Suprapubic skin (tissue), 4 donors: Measurements from ENCODE around the gene SYT2. TPM values are rescaled to one million over a fixed set of nuclear protein-coding genes. Genes with fewer than 3 reads are reported as not detected.
"Not testable (repeated sequence)": the region's sequence is repeated elsewhere in the genome, so short reads cannot be mapped to it uniquely, and the experiment has no call there.

Experiments
- DNase-seq, 2 donors: peaks; one replicate each; pipeline ENCODE4 v3.0.0-alpha.2; 2019; ENCODE audit warnings: low spot score in 2 of 2
- H3K27ac ChIP-seq: fragments of 200-600 bp; sonication (generic); one replicate; pipeline ENCODE4 v1.5.1; 2019
- H3K27me3 ChIP-seq: fragments of 200-600 bp; sonication (generic); one replicate; pipeline ENCODE4 v1.5.1; 2019
- H3K36me3 ChIP-seq: fragments of 200-600 bp; sonication (generic); one replicate; pipeline ENCODE4 v1.5.1; 2019
- H3K4me1 ChIP-seq: fragments of 200-600 bp; sonication (generic); one replicate; pipeline ENCODE4 v1.5.1; 2019
- H3K4me3 ChIP-seq: fragments of 200-600 bp; sonication (generic); one replicate; pipeline ENCODE4 v1.5.1; 2019; ENCODE audit warnings: mild to moderate bottlenecking
- H3K9me3 ChIP-seq: fragments of 200-600 bp; sonication (generic); one replicate; pipeline ENCODE4 v1.5.1; 2019
- EP300 ChIP-seq: sonication (generic); formaldehyde crosslinking; IDR thresholded peaks from one replicate; pipeline ENCODE4 v1.6.1; 2017; ENCODE audit warnings: antibody characterized with exemption
- POLR2A ChIP-seq, 2 donors: fragments of 450-650 bp; IDR thresholded peaks; one replicate each; pipeline ENCODE4 v1.6.1; 2017; ENCODE audit warnings: antibody characterized with exemption in 2 of 2, mild to moderate bottlenecking in 2 of 2, moderate library complexity in 2 of 2
- POLR2AphosphoS5 ChIP-seq, 3 donors: sonication (generic); formaldehyde crosslinking; IDR thresholded peaks; one replicate each; pipeline ENCODE4 v1.6.1; 2017; ENCODE audit warnings: antibody characterized with exemption in 3 of 3
- WGBS: methylation state at CpG from one replicate; pipeline ENCODE4 v1.1.5; 2018; 5-methylcytosine and 5-hydroxymethylcytosine counted together
- total RNA-seq, 4 donors: library from RNA; depleted of rRNA; stranded (reverse); fragments of >200 nt; gene quantifications; one replicate each; pipeline ENCODE4 v1.1.0, GENCODE V29; 2016
- TF ChIP-seq, protein P1 (sequence below), 2 donors: fragments of 200-600 bp in 1 of 2; fragments of 450-650 bp in 1 of 2; sonication (generic) in 1 of 2; IDR thresholded peaks; one replicate each; pipeline ENCODE4 v1.5.1; 2016 to 2019; ENCODE audit warnings: antibody characterized with exemption in 2 of 2, mild to moderate bottlenecking in 1 of 2, moderate library complexity in 1 of 2

The SYT2 gene
- total RNA-seq, 4 donors from 2014 or later: 0.11 TPM; not detected in 3

DNA sequence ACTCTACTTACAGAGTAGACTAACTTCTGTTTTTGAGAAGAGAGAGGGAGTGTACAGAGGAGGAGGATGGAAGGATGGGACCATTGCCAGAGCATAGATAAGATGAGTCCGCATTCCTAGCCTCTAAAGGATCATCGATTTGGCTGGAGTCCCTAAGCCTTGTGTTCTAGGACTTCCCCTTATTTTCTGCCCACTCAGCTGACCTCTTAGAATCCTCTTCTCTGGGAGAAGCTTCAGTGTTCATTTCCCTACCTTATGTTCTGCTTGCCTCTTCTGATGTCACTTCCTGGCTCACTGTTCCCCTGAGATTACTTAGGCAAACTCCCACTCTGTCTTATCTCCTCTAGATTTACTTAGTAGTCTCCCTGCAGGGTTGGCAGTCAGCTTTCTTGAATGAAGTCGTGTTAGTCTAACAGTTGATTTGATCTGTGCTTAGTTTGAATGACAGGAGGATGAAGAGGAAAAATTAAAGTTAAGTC, 156.7 kb downstream of the SYT2 start:
- Histone ChIP-seq H3K36me3 (no peaks in the 10 kb centered on the region), H3K27me3 (no peaks in the 10 kb centered on the region), H3K4me3 (no peak overlapping the region), H3K27ac (no peak overlapping the region), H3K9me3 (no peaks in the 10 kb centered on the region), H3K4me1 (peaks cover 12% of the 10 kb centered on the region)
- WGBS: 37% methylated on average over 3 of the region's 3 CpGs
- TF ChIP-seq, protein P1, sequence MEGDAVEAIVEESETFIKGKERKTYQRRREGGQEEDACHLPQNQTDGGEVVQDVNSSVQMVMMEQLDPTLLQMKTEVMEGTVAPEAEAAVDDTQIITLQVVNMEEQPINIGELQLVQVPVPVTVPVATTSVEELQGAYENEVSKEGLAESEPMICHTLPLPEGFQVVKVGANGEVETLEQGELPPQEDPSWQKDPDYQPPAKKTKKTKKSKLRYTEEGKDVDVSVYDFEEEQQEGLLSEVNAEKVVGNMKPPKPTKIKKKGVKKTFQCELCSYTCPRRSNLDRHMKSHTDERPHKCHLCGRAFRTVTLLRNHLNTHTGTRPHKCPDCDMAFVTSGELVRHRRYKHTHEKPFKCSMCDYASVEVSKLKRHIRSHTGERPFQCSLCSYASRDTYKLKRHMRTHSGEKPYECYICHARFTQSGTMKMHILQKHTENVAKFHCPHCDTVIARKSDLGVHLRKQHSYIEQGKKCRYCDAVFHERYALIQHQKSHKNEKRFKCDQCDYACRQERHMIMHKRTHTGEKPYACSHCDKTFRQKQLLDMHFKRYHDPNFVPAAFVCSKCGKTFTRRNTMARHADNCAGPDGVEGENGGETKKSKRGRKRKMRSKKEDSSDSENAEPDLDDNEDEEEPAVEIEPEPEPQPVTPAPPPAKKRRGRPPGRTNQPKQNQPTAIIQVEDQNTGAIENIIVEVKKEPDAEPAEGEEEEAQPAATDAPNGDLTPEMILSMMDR (IDR thresholded peaks at IDR 0.05): no peak
- no peak for TF ChIP-seq POLR2A (IDR thresholded peaks at IDR 0.05)
- no peak for TF ChIP-seq EP300
- TF ChIP-seq POLR2AphosphoS5 (IDR thresholded peaks at IDR 0.05): no peak
- no peak for DNase-seq

DNA sequence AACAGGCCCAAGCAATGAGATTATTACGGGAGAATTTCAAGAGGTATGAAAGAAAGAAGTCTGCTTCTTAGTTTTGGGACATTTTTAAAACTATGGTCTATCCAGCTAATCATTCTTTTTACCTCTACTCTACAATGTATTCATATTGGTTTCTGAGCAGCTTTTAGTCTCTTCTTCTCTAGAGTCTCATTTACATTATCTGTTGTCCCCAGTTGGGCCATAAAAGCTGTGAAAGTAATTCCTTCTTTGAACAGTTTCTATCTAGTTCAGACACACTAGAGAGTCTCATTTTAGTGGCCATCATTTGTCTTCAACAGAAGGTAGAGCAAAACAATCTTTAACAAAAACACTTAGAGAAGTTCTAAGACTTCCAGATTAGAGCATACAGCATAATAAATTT, 157.2 kb downstream of the SYT2 start:
- H3K27me3 ChIP-seq, H3K4me3 ChIP-seq, H3K9me3 ChIP-seq, DNase-seq, H3K36me3 ChIP-seq: not testable (repeated sequence)
- Histone ChIP-seq H3K4me1 (peaks cover 12% of the 10 kb centered on the region), H3K27ac (peak overlapping the region; percentile 31)
- WGBS: 65% methylated on average over 1 of the region's 1 CpG

DNA sequence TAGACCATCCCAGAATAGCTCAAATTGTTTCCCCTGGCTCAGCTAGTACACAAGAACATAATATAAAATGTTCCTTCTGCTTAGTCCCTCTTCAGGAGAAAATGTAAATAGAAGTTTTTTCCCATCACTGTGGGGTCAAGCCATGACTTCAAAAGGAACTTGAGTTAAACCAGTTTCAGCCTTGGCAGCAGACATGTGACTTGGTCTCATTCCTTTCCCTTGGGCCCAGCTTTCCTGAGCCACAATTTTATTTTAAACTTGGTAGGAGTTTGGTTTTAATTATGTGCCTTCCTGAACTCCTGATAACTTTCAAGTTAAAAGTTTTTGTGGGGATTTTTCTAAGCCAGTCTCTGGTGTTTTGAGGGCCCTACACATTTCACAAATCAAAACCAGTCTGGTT, 157.6 kb downstream of the SYT2 start:
- H3K4me1 ChIP-seq: peaks cover 12% of the 10 kb centered on the region
- H3K9me3 ChIP-seq, H3K4me3 ChIP-seq, DNase-seq, H3K27me3 ChIP-seq, H3K36me3 ChIP-seq: not testable (repeated sequence)
- H3K27ac ChIP-seq: peak overlapping the region; percentile 31

DNA sequence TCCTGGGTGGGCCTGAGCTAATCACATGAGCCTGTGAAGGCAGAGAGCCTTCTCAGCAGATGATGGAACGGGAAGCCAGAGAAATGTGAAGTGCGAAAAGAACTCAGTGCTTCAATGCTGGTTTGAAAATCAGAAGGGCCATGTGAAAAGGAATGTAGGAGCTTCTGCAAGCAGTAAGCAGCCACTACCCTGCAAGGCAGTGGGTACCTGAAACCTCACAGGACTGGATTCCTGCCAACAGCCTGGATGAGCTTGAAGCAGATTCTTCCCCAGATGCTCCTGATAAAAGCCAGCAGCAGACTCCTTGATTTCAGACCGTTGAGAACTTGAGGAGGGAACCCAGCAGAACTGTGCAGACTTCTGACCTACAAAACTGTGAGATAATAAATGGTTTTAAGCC, 158.6 kb downstream of the SYT2 start:
- no peak for DNase-seq
- 38% methylated on average over 3 of the region's 3 CpGs for WGBS
- Histone ChIP-seq H3K4me1 (peaks cover 12% of the 10 kb centered on the region), H3K4me3 (no peak overlapping the region), H3K27me3 (no peaks in the 10 kb centered on the region), H3K27ac (no peak overlapping the region), H3K36me3 (no peaks in the 10 kb centered on the region), H3K9me3 (no peaks in the 10 kb centered on the region)
- no peak for TF ChIP-seq POLR2AphosphoS5 (IDR thresholded peaks at IDR 0.05)
- TF ChIP-seq, protein P1 (IDR thresholded peaks at IDR 0.05): no peak
- no peak for TF ChIP-seq POLR2A (IDR thresholded peaks at IDR 0.05)
- TF ChIP-seq EP300: no peak

DNA sequence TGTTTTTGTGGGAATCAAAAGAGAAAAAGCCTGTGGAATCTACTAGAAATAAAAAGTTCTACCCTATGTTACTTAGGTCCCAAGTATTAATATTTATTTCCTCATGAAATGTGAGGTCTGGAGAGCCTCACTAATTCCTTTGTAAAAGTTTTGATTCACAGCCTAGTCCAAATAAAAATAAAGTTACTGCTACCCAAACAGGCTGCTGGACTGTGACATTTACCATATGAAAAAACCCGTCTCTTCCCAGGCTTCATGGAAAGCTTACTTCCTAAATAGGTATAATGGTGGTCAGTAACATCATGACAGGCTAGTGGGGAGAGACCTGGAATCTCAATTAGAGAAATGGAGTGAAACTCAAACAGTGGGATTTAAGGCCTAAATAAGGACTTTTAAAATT, 160.2 kb downstream of the SYT2 start:
- not testable (repeated sequence) for H3K27me3 ChIP-seq, H3K9me3 ChIP-seq, H3K4me3 ChIP-seq, DNase-seq, H3K36me3 ChIP-seq, H3K27ac ChIP-seq
- 90% methylated on average over 1 of the region's 1 CpG for WGBS
- peaks cover 14% of the 10 kb centered on the region for H3K4me1 ChIP-seq

DNA sequence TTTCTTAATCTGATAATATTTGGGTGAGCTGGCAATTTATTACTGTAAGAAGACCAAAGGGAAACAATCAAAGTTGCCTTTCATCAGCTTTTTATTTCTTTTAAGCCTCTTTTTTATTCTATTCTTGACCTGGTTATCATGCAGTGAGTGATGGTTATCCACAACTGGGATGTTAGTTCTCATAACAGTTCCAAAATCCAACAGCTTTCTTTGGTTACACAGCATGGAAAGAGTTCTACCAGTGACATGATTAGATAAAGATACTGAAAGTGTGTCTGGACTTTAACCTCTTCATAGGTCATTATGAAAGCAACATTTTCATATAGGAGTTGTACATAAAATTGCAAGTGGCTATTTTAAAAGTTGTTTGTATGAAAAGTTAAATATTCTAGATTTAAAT, 163.0 kb downstream of the SYT2 start:
- H3K27me3 ChIP-seq: no peaks in the 10 kb centered on the region
- no peaks in the 10 kb centered on the region for H3K36me3 ChIP-seq
- no peaks in the 10 kb centered on the region for H3K9me3 ChIP-seq
- no peak overlapping the region for H3K4me3 ChIP-seq
- no peak overlapping the region for H3K27ac ChIP-seq
- H3K4me1 ChIP-seq: peaks cover 17% of the 10 kb centered on the region
- DNase-seq: no peak
- TF ChIP-seq POLR2AphosphoS5 (IDR thresholded peaks at IDR 0.05) (no peak), POLR2A (IDR thresholded peaks at IDR 0.05) (no peak)

DNA sequence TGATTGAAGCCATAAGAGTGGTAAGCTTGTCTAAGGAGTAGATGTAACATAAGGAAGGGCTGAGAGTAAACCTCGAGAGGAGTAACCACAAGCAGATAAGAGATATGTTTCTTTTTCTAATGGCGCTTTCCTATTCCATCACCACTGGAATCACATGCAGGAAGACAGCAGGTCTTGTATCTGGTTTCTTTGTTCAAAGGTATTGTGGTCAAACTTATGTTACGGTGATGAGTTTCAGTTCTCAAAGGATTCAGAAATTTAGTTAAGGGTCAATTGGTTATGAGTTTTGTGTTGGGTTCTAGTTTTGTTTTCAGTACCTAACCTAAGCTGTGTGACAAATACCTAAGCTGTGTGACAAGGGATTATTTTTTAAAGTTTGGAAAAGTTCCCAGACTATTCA, 163.5 kb downstream of the SYT2 start:
- DNase-seq, H3K27ac ChIP-seq, H3K36me3 ChIP-seq, H3K9me3 ChIP-seq, H3K4me3 ChIP-seq, H3K27me3 ChIP-seq: not testable (repeated sequence)
- peaks cover 14% of the 10 kb centered on the region for H3K4me1 ChIP-seq
- 77% methylated on average over 3 of the region's 3 CpGs for WGBS

DNA sequence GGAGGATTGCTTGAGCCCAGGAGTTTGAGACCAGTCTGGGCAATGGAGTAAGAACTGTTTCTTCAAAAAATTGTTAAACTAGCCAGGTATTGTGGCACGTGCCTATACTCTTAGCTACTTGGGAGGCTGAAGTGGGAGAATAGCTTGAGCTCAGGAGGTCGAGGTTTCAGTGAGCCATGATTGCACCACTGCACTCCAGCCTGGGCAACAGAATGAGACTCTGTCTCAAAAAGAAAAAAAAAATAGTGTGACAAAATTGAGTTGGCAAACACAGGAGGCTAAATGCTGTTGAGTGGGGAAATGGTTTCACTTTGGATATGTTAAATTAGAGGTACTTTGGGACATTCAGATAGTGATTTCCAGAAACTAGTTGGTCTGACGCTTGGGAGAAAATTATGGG, 163.9 kb downstream of the SYT2 start:
- not testable (repeated sequence) for H3K27me3 ChIP-seq, DNase-seq, H3K9me3 ChIP-seq, H3K36me3 ChIP-seq, H3K27ac ChIP-seq, H3K4me3 ChIP-seq
- WGBS: 70% methylated on average over 3 of the region's 3 CpGs
- peaks cover 11% of the 10 kb centered on the region for H3K4me1 ChIP-seq

DNA sequence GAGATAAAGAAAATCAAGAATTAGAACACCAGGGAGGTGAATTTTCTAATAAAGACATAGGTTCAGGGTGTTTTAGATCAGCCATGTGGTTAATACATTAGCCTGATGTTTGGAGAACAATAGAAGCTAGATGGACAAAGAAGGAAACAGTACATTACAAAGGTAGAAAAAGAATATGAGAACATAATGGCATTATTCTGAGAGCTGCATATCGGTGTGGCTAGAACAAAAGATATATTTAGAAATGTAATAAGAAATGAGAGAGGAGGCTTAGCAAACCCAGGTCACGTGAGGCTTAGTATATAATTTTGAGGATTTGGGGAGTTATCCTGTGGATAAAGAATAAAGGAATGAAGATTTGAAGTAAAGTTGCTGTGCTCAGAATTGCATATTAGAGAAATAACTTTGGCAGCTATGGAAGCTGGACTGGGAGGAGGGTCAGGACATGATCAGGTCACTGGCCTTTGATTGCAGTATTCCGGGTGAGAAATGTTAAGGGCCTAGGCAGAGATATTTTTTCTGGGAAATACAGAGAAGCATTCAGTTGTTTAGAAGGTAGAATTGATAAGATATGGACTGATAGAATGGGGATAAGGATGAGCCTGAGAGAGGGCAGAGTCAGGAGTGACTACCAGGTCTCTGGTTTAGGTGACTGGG, 164.5 kb downstream of the SYT2 start:
- H3K27me3 ChIP-seq, H3K9me3 ChIP-seq, DNase-seq, H3K36me3 ChIP-seq, H3K27ac ChIP-seq, H3K4me3 ChIP-seq: not testable (repeated sequence)
- 85% methylated on average over 3 of the region's 3 CpGs for WGBS
- peaks cover 12% of the 10 kb centered on the region for H3K4me1 ChIP-seq

DNA sequence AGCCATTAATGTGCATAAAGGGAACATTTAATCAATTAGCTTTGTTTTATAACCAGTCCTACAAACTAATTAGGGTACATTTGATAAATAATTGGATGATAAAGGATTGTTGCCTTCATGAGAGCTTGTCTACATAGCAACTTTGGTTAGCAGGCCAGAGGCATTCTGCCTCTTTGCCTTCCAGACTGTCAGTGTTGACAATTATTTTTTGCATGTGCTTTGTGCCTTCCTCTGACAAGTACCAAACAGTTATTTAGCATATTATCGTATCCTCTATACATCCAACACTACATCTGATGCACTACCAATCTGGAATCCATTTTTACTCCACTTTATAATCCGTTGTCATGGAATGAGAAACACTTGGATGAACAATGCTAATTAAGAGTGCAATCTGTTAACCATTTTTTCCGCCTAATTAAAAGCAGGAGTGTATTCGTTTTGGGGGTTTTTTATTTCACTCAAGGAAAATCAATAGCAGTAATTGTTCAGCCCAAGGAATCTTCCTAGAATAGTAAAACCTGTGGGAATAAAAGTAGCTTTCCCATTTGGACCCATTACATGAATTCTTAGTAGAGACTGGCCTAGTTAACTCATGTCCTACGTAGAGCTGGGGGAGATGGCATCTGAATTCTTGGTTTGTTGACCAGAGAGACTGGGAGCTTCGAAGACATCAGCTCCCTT, 165.3 kb downstream of the SYT2 start:
- not testable (repeated sequence) for H3K36me3 ChIP-seq, H3K9me3 ChIP-seq, H3K4me3 ChIP-seq, H3K27ac ChIP-seq, DNase-seq, H3K27me3 ChIP-seq
- H3K4me1 ChIP-seq: peaks cover 17% of the 10 kb centered on the region
- WGBS: 79% methylated on average over 6 of the region's 6 CpGs

DNA sequence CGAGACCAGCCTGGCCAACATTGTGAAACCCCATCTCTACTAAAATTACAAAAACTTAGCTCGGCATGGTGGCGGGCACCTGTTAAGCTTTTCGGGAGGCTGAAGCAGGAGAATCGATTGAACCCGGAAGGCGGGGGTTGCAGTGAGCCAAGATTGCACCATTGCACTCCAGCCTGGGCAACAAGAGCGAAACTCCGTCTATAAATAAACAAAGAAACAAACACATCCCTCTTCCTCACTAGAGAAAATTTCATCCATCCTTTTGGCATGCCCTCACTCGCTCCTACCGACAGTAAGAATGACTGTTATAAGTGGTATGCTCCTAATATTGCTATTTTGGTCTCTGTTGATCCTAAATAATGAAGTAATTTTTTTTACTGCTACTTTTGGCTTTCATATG, 166.7 kb downstream of the SYT2 start:
- H3K4me1 ChIP-seq: peaks cover 25% of the 10 kb centered on the region
- H3K36me3 ChIP-seq, H3K9me3 ChIP-seq, H3K4me3 ChIP-seq, H3K27me3 ChIP-seq: not testable (repeated sequence)
- H3K27ac ChIP-seq: peak overlapping the region; percentile 71
- peak in 1 of 2 donors; percentile 78 for DNase-seq
- 34% methylated on average over 11 of the region's 11 CpGs for WGBS

DNA sequence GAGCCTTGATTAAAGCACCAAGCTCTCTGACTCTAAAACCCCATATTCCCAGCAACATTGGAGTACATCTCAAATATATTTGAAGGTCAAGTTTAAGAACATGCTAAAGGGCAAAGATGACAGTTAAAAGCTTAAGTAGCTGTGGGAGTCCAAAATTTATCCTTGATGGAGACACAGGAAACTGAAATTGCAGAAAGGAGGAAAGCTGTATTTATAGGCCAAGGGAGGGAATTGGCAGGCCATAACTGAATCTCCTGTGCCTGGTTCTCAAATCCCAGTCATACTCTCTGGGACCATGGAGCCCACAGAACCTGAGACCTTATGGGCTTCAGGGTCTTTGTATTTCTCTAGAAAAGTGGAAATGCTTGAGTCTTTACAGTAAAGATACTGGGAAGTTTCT, 167.8 kb downstream of the SYT2 start:
- not testable (repeated sequence) for H3K9me3 ChIP-seq, H3K4me3 ChIP-seq, DNase-seq, H3K27me3 ChIP-seq, H3K36me3 ChIP-seq
- peak overlapping the region; percentile 71 for H3K27ac ChIP-seq
- peaks cover 27% of the 10 kb centered on the region for H3K4me1 ChIP-seq
